22Rv1 (cell line): ENCODE results near the gene CHL1.

Experiments used
- H3K27ac ChIP-seq: fragments of 450-650 bp; 2 replicates; pipeline ENCODE4 v1.5.1; 2017
- CTCF ChIP-seq: fragments of 450-650 bp; IDR thresholded peaks from 2 replicates; pipeline ENCODE4 v1.5.1; 2017; ENCODE audit warnings: mild to moderate bottlenecking
- ZFX ChIP-seq: fragments of 450-650 bp; IDR thresholded peaks from 2 replicates; pipeline ENCODE4 v1.6.1; 2017; ENCODE audit warnings: antibody characterized with exemption, borderline replicate concordance

CHL1 gene

GRCh38 chr3:447671-448070 is 251.1 kb downstream of the CHL1 start:
- TF ChIP-seq ZFX (no peak), CTCF (no peak)
- H3K27ac ChIP-seq = no peak overlapping the region

DNA sequence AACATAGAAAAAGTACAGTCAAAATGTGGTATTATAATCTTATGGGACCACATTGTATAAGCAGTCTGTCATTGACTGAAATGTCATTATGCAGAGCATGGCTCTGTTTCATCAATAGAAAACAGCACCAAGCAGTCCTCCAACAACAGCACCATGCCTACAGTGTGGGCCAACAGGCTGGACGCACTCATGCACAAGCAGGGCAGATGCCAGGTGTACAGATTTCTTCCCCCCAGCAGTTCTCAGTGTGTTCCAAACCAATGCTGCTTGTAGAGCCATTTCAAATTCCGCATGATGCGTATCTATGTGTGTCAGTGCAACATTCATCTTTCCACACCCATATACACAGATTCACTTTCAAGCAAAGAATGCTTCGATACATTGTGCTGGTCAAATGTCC is 253.1 kb downstream of the CHL1 start:
- H3K27ac ChIP-seq = no peak overlapping the region
- TF ChIP-seq ZFX = no peak
- TF ChIP-seq CTCF = no peak

- no peak for TF ChIP-seq CTCF
- no peak for TF ChIP-seq ZFX
- no peak overlapping the region for H3K27ac ChIP-seq
These were observed 255.7 kb downstream of the CHL1 start for GRCh38 chr3:452221-452620.

DNA sequence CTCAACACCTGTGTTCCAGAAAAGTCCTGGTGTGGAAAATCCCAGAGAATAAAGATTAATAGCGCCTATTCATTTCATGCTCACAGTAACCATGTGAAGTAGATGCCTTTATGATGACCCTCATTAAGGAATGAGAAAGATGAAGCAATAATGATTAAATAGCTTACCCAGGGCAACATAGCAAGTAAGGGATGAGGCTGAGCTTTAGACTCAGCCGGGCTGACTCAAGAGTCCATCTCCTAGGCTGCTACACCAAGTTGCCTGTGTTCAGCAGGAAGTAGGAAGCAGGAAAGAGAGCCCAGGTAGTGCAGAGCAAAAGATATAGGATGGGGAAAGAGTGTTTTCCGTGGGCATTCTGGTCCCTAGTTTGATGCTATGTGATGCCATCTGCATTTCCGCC is 256.5 kb downstream of the CHL1 start:
- H3K27ac ChIP-seq = no peak overlapping the region
- TF ChIP-seq CTCF (no peak), ZFX (no peak)

DNA sequence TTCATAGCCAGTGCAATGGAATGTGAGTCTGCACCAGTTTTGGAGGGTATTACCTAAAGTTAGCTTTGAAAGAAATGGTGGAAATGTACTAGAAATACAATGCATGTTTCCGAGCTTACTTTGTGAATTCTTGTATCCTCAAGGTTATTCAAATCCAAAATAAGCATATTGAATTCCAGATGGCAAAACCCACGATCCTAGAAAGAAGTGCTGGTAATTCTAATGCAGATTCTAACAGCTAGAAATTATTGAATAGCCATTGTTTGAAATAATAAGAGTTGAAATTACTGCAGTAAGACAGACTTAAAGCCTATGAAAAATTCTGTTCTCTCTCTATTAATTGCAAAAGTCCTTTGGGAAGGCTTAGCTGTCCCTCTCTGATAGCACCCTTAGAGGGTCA is 258.4 kb downstream of the CHL1 start:
- no peak overlapping the region for H3K27ac ChIP-seq
- TF ChIP-seq CTCF (no peak), ZFX (no peak)

DNA sequence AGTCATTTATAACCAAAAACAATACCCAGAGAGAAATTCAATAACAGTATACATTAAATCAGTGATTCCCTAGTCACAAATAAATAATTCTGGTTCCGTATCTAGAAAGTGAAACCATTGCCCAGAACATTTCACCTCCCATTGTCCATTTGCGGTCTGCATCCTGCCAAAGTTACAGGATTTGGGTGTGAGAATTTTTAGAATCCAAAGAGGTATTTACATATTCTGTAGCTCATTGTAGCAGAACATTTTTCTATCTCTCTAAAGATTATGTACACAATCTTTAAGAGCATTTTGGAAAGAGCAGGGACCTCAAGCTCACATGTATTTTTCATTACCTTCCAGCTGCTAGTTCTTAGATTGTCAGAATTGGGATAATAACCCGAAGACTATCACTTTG is 261.6 kb downstream of the CHL1 start:
- no peak overlapping the region for H3K27ac ChIP-seq
- TF ChIP-seq CTCF = no peak
- TF ChIP-seq ZFX = no peak

- TF ChIP-seq CTCF = no peak
- no peak for TF ChIP-seq ZFX
- H3K27ac ChIP-seq = no peak overlapping the region
These were observed 262.2 kb downstream of the CHL1 start for GRCh38 chr3:458653-459310.
